ENCODE data around the gene NTRK1.
"Not testable (repeated sequence)": the region's sequence is repeated elsewhere in the genome, so short reads cannot be mapped to it uniquely, and the experiment has no call there.

Gene NTRK1

DNA sequence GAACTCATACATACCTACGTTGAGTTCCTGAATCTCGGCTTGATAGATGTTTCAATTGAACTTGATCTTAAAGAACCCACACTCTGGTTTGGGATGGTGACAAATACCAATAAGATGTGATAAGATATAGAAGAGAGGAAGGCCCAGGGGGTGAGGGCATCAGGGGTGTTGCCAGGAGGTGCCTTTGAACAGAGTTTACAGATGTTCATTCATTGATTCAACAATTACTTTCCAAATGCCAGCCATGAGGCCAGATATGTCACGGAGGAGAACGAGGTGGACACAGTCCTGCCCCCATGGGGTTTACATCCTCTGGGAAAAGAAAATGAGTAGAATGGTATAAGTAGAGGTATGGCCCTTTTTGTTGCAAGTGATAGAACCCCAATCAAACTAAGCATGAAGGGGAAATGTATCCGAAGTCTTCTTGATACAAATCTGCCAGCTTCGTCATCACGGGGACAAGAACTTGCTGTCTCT, 60.4 kb downstream of the NTRK1 start:
- Histone ChIP-seq H3K4me1 (peaks cover 0 to 11% (median 2%) of the 10 kb centered on the region in 10 experiments; a peak in 9 of 20 replicates), H3K9ac (no peak overlapping the region), H4K20me1 (peaks cover 0 to 22% (median 0%) of the 10 kb centered on the region in 11 experiments; a peak in 7 of 22 replicates), H3K27me3 (peaks cover 69 to 82% (median 74%) of the 10 kb centered on the region in 11 experiments), H3K27ac (no peak overlapping the region), H3K4me3 (no peak overlapping the region), H3K4me2 (no peak overlapping the region), H3K36me3 (no peaks in the 10 kb centered on the region; a peak in 1 of 22 replicates), H3K9me3 (replicated peaks in 1 of 11) (peaks cover 12 to 31% (median 19%) of the 10 kb centered on the region in 11 experiments; a peak in 20 of 22 replicates)
- TF ChIP-seq Cebpa-rat (IDR thresholded peaks at IDR 0.05) = no peak

DNA sequence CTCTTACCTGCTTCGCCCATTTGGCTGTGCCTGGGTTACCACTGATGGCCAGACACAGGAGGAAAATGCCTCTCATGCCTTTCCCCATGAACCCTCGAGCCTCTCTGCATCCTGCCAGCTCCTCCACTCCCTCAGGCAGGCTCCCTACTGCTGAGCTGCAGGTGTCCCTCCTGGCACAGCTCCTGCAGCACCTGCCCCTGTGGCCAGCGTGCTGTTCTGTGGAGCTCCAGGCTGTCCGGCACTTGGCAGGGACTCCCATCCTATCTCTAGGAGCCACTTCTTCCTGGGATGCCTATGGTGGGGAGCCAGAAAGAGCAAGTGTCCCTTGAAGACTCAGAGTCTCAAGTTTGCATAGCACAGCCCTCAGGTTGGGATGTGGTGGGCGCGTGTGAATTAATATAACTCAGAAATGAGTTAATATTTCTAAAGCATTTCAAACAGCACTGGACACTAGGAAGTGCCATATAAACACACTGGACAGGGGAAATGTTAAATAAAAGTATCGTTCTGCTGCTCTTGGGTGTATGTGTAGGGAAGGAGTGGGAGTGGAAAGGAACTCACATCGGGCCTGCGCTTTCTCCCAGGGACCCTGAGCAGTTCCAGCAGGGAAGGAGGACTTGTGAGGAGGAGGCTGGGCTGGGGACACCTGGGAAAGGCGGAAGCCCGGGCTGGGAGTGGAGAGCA, 62.5 kb downstream of the NTRK1 start:
- Histone ChIP-seq H4K20me1 (peaks cover 0 to 40% (median 7%) of the 10 kb centered on the region in 11 experiments; a peak in 9 of 22 replicates), H3K27me3 (peaks cover 89 to 100% (median 94%) of the 10 kb centered on the region in 11 experiments), H3K27ac (no peak overlapping the region), H3K9ac (no peak overlapping the region), H3K4me3 (no peak overlapping the region), H3K9me3 (replicated peaks in 1 of 11) (peaks cover 5 to 21% (median 12%) of the 10 kb centered on the region in 11 experiments; a peak in 20 of 22 replicates), H3K36me3 (no peaks in the 10 kb centered on the region; a peak in 1 of 22 replicates), H3K4me1 (peaks cover 0 to 19% (median 11%) of the 10 kb centered on the region in 10 experiments; a peak in 14 of 20 replicates), H3K4me2 (no peak overlapping the region)
- no peak for TF ChIP-seq Cebpa-rat (IDR thresholded peaks at IDR 0.05)

DNA sequence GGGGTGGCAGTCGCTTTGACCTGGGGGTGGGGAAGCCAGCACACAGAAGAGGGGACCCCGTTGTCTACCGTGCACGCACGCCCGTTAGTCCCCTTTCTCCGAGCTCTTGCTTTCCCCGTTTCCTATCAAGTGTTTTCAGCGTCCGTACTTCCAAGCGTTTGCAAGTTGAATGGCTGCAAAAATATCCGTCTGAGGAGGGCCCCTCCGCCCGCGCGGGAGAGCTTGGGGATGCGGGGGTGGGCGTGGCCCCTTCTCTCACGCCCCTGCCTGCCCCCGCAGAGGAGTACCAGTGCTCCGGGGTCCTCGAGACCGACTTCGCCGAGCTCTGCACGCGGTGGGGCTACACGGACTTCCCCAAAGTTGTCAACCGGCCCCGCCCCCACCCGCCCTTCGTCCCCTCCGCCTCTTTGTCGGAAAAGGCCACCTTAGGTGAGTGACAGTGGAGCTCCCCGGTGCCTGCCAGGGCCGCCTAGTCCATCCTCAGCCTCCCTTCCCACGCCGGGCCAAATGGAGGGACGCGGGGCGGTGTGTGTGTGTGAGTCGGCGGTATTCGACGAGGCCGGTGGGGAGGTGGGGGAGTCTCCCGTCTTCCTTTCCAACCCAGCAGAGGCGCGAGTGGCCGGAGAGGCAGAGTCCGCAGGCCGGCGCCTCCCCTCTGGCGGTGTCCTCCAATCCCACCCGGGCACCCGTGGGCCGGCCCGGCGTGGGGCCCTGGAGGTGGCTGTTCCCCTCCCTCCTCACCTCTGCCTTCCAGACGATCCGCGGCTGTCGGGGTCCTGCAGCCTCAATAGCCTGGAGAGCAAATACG, 63.2 kb downstream of the NTRK1 start:
- Histone ChIP-seq H4K20me1 (peaks cover 0 to 45% (median 7%) of the 10 kb centered on the region in 11 experiments; a peak in 9 of 22 replicates), H3K9ac (no peak overlapping the region), H3K27ac (no peak overlapping the region), H3K4me3 (no peak overlapping the region), H3K4me1 (peaks cover 0 to 26% (median 12%) of the 10 kb centered on the region in 10 experiments; a peak in 14 of 20 replicates), H3K36me3 (no peaks in the 10 kb centered on the region), H3K4me2 (no peak overlapping the region), H3K27me3 (peaks cover 94 to 100% (median 100%) of the 10 kb centered on the region in 11 experiments), H3K9me3 (replicated peaks in 1 of 11) (peaks cover 0 to 13% (median 7%) of the 10 kb centered on the region in 11 experiments; a peak in 10 of 22 replicates)
- no peak for TF ChIP-seq Cebpa-rat (IDR thresholded peaks at IDR 0.05)

DNA sequence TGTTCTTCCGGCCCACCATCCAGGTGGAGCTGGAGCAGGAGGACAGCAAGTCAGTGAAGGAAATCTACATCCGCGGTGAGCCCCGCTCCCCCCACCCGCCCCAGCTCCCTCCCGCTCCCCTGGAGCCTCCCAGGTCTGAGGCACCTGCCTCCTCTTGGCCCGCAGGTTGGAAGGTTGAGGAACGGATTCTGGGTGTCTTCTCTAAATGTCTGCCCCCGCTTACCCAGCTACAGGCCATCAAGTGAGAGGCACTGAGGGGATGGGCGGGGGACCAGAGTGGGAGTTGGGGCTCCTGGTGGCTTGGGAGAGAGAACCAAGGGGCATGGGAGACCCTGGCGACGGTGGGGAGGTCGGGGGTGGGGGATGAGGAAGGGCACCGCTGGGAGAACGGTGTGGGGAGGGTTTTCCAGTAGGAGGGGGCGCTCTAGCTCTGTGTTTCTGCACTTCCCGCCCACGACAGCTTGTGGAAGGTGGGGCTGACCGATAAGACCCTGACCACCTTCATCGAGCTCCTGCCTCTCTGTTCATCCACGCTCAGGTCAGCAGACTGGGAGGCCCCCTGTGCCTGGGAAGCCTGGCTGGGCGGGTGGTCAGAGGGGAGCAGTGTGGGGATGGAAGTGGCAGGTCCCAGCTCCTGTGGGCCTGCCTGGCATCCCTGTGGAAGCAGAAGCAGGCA, 64.0 kb downstream of the NTRK1 start:
- TF ChIP-seq Cebpa-rat (IDR thresholded peaks at IDR 0.05) = no peak
- H3K9me3 ChIP-seq (replicated peaks in 1 of 11) = peaks cover 0 to 11% (median 3%) of the 10 kb centered on the region in 11 experiments; a peak in 9 of 22 replicates
- H3K4me3 ChIP-seq = no peak overlapping the region
- no peak overlapping the region for H3K27ac ChIP-seq
- H3K9ac ChIP-seq = no peak overlapping the region
- peaks cover 0 to 52% (median 7%) of the 10 kb centered on the region in 11 experiments; a peak in 11 of 22 replicates for H4K20me1 ChIP-seq
- H3K4me1 ChIP-seq = peaks cover 0 to 26% (median 12%) of the 10 kb centered on the region in 10 experiments; a peak in 14 of 20 replicates
- H3K27me3 ChIP-seq = peaks cover 96 to 100% (median 100%) of the 10 kb centered on the region in 11 experiments
- H3K4me2 ChIP-seq = no peak overlapping the region
- no peaks in the 10 kb centered on the region for H3K36me3 ChIP-seq

DNA sequence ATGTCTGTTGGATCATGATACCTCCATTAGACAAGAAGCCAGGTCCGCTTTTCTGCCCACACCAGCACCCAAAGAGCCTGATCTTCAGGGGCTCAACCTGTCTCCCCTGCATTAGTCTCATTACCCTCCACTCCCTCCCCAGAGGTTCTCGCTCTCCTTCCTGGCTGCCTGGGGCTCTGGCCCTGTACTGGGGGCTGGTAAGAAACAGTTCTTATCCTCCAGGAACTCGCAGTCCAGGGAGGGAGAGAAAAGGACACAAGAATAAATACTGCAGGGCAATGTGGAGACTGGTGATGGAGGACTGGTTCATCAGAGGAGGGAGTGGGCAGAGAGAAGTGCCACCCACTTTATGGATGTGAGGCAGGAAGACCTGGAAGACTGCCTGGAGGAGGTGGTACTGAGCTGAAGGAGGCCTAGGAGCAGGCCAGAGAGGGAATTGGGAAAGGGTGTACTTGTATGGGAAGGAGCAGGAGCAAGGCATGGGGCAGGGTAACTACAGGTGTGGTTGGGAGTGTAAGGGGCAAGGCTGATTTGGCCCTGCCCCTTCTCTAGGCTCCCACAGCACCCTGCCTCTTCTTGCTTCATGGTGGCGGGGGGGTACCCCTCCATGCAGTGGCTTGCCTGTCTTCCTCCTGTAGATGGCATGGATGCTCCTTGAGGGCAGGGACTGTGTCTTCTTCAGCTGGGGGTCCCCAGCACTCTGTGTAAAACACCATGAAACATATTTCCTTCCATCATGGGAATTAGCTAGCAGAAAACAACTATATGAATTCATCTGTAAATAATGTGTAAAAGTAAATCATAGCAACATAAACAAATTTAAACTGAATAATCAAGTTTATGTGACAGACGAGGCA, 64.7 kb downstream of the NTRK1 start:
- Histone ChIP-seq H3K9ac (no peak overlapping the region), H3K27ac (no peak overlapping the region), H4K20me1 (peaks cover 0 to 56% (median 7%) of the 10 kb centered on the region in 11 experiments; a peak in 11 of 22 replicates), H3K4me3 (no peak overlapping the region), H3K27me3 (peaks cover 91 to 100% (median 99%) of the 10 kb centered on the region in 11 experiments), H3K9me3 (replicated peaks in 1 of 11) (peaks cover 0 to 5% (median under 1%) of the 10 kb centered on the region in 11 experiments; a peak in 9 of 22 replicates), H3K4me2 (no peak overlapping the region), H3K36me3 (no peaks in the 10 kb centered on the region), H3K4me1 (peaks cover 0 to 27% (median 12%) of the 10 kb centered on the region in 10 experiments; a peak in 15 of 20 replicates)
- no peak for TF ChIP-seq Cebpa-rat (IDR thresholded peaks at IDR 0.05)

DNA sequence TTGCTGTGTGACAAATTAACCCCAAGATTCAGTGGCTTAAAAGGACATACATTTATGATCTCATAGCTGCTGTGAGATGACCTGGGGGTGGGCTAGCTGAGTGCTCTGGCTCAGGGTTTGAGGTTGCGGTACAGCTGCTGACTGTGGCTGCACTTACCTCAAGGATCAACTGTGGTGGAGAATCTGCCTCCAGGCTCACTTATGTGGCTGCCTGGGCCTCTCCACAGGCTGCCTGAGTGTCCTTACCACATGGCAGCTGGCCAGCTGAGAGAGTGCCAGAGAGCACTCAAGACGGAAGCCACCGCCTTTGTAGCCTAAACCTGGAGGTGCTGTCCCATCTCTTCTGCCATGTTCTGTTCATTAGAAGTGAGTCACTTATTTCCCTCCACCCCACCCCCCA, 65.5 kb downstream of the NTRK1 start:
- no peak overlapping the region for H3K9ac ChIP-seq

DNA sequence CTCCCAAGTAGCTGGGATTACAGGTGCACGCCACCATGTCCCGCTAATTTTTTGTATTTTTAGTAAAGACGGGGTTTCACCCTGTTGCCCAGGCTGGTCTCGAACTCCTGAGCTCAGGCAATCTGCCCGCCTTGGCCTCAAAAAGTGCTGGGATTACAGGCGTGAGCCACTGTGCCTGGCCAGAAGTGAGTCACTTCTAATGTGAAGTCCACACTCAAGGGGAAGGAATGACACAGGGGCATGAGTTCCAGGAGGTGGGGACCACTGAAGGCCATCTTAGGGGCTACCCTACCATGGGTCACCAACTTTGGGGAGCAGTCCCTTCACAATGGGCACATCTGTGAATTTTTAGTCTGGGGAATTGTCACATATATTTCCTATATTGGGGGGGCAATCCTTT, 66.0 kb downstream of the NTRK1 start:
- H3K27ac ChIP-seq; H3K4me3 ChIP-seq; H3K36me3 ChIP-seq; H3K9me3 ChIP-seq (replicated peaks in 1 of 11); H3K9ac ChIP-seq: not testable (repeated sequence)
- peaks cover 78 to 94% (median 91%) of the 10 kb centered on the region in 11 experiments for H3K27me3 ChIP-seq
- H3K4me1 ChIP-seq = peaks cover 0 to 40% (median 19%) of the 10 kb centered on the region in 10 experiments; a peak in 15 of 20 replicates
- peaks cover 0 to 64% (median 7%) of the 10 kb centered on the region in 11 experiments; a peak in 11 of 22 replicates for H4K20me1 ChIP-seq
- H3K4me2 ChIP-seq = 0 out of 22 replicates have a peak overlapping the region, but pooled peaks of 1 of the 11 experiments have one; percentile 32

More for the DNA sequence above, 65.5 kb downstream of the NTRK1 start:
- peak overlapping the region in 2 of 11 experiments; percentile 6 to 32; a peak in 2 of 22 replicates for H3K4me2 ChIP-seq
- no peaks in the 10 kb centered on the region for H3K9me3 ChIP-seq (replicated peaks in 1 of 11)
- peaks cover 0 to 58% (median 7%) of the 10 kb centered on the region in 11 experiments; a peak in 11 of 22 replicates for H4K20me1 ChIP-seq
- no peak for TF ChIP-seq Cebpa-rat (IDR thresholded peaks at IDR 0.05)
- peaks cover 83 to 99% (median 96%) of the 10 kb centered on the region in 11 experiments for H3K27me3 ChIP-seq
- no peak overlapping the region for H3K27ac ChIP-seq
- no peak overlapping the region for H3K4me3 ChIP-seq
- no peaks in the 10 kb centered on the region for H3K36me3 ChIP-seq
- H3K4me1 ChIP-seq = peaks cover 0 to 35% (median 17%) of the 10 kb centered on the region in 10 experiments; a peak in 15 of 20 replicates
